Endothelial cell of umbilical vein (primary cell): ENCODE results near the gene VEPH1. TPM values are rescaled to one million over a fixed set of nuclear protein-coding genes. Genes with fewer than 3 reads are reported as not detected.

Experiments used
- BruUV-seq: library from RNA; stranded (reverse); fragments of 400-500 nt; replicated peaks from 2 replicates; lab custom pipeline; 2021; lab: Mats Ljungman, UMichigan
- CTCF ChIA-PET: fragments of 300-600, 350-600 bp; sonication (Branson Sonifier 250); formaldehyde crosslinking; loops from one replicate; lab custom pipeline; 2021; ENCODE audit warnings: antibody characterized with exemption, inconsistent platforms; lab: Charles Lee
- POLR2A ChIA-PET: fragments of 300-600, 350-600 bp; sonication (Branson Sonifier 250); formaldehyde crosslinking; loops from one replicate; lab custom pipeline; 2021; ENCODE audit warnings: antibody characterized with exemption, inconsistent platforms; lab: Charles Lee
- DNase-seq: peaks from one replicate; pipeline ENCODE4 v3.0.0-alpha.2; 2011; ENCODE audit warnings: low read depth, low spot score
- FAIRE-seq: peaks from 2 replicates; lab custom pipeline; 2011; peaks lifted over from hg19 to GRCh38; lab: Jason Lieb, UNC
- H2AFZ ChIP-seq: 2 replicates; pipeline ENCODE4 v1.6.0; 2012; ENCODE audit warnings: low read depth, low read length, control low read depth, inconsistent platforms
- H3K27ac ChIP-seq: 2 replicates; pipeline ENCODE4 v1.5.1; 2011; ENCODE audit warnings: low read depth, mild to moderate bottlenecking, control low read depth, low read length, moderate library complexity; ENCODE audit not compliant: insufficient read depth
- H3K27me3 ChIP-seq, 2 experiments: 2 replicates each; pipeline versions ENCODE4 v1.6.0 to v1.6.1; 2011; ENCODE audit warnings: low read length in 2 of 2, mixed read lengths in 1 of 2; ENCODE audit not compliant: control insufficient read depth in 2 of 2, insufficient read depth in 2 of 2
- H3K36me3 ChIP-seq, 2 experiments: 2 replicates in 1 of 2; 3 replicates in 1 of 2; pipeline ENCODE4 v1.5.1; 2011; ENCODE audit warnings: low read length in 2 of 2, mild to moderate bottlenecking in 1 of 2, moderate library complexity in 1 of 2; ENCODE audit not compliant: control insufficient read depth in 2 of 2, insufficient read depth in 2 of 2; ENCODE audit errors: extremely low read depth in 1 of 2
- H3K4me1 ChIP-seq: 3 replicates; pipeline ENCODE4 v1.5.1; 2011; ENCODE audit warnings: mild to moderate bottlenecking, low read length; ENCODE audit not compliant: control insufficient read depth, insufficient read depth; ENCODE audit errors: extremely low read depth
- H3K4me2 ChIP-seq: 2 replicates; pipeline ENCODE4 v1.6.1; 2011; ENCODE audit warnings: low read length, control low read depth, mixed read lengths; ENCODE audit not compliant: insufficient read depth
- H3K4me3 ChIP-seq, 3 experiments: fragments of 200-600 bp in 1 of 3; sonication (generic), shearing (Covaris generic) in 1 of 3; replicated peaks in 1 of 3; 2 replicates each; pipeline ENCODE4 v1.5.1; 2011 to 2016; ENCODE audit warnings: control low read depth in 3 of 3, low read length in 3 of 3, mild to moderate bottlenecking in 2 of 3, inconsistent platforms in 1 of 3, low read depth in 1 of 3, moderate library complexity in 1 of 3; ENCODE audit not compliant: insufficient read depth in 1 of 3
- H3K79me2 ChIP-seq: 2 replicates; pipeline ENCODE4 v1.6.0; 2012; ENCODE audit warnings: low read length, inconsistent platforms; ENCODE audit not compliant: control insufficient read depth, insufficient read depth
- H3K9ac ChIP-seq: replicated peaks from 2 replicates; pipeline ENCODE3; 2011; ENCODE audit warnings: low read length, control low read depth; ENCODE audit not compliant: insufficient read depth; ENCODE audit errors: extremely low read depth
- H3K9me1 ChIP-seq: replicated peaks from 3 replicates; pipeline ENCODE4 v1.6.0; 2011; ENCODE audit warnings: mild to moderate bottlenecking, low read length; ENCODE audit not compliant: control insufficient read depth, insufficient read depth; ENCODE audit errors: extremely low read depth
- H3K9me3 ChIP-seq: replicated peaks from 2 replicates; pipeline ENCODE4 v1.5.1; 2012; ENCODE audit warnings: low read length, inconsistent platforms; ENCODE audit not compliant: control insufficient read depth, insufficient read depth
- H4K20me1 ChIP-seq: replicated peaks from 2 replicates; pipeline ENCODE3; 2011; ENCODE audit warnings: mild to moderate bottlenecking, low read length; ENCODE audit not compliant: control insufficient read depth, insufficient read depth; ENCODE audit errors: extremely low read depth
- EZH2 ChIP-seq: IDR thresholded peaks from 2 replicates; pipeline ENCODE4 v1.6.1; 2012; ENCODE audit warnings: borderline replicate concordance, low read depth, mild to moderate bottlenecking, moderate library complexity, low read length, inconsistent platforms; ENCODE audit not compliant: severe bottlenecking
- FOS ChIP-seq: IDR thresholded peaks from 2 replicates; pipeline ENCODE4 v1.6.1; 2011; ENCODE audit warnings: mild to moderate bottlenecking, low read length, moderate library complexity, borderline replicate concordance; ENCODE audit not compliant: insufficient read depth
- GATA2 ChIP-seq: IDR thresholded peaks from 2 replicates; pipeline ENCODE4 v1.7.0; 2011; ENCODE audit warnings: low read depth, mild to moderate bottlenecking, moderate library complexity, mixed read lengths, low read length; ENCODE audit not compliant: insufficient read length, insufficient read depth
- JUN ChIP-seq: IDR thresholded peaks from 2 replicates; pipeline ENCODE4 v1.6.1; 2011; ENCODE audit warnings: borderline replicate concordance, low read depth; ENCODE audit not compliant: insufficient read length, insufficient read depth
- MYC ChIP-seq: IDR thresholded peaks from one replicate; pipeline ENCODE4 v1.6.1; 2011; ENCODE audit warnings: mild to moderate bottlenecking, low read depth, low read length
- POLR2A ChIP-seq: IDR thresholded peaks from 2 replicates; pipeline ENCODE4 v1.6.1; 2012; ENCODE audit warnings: low read depth, mild to moderate bottlenecking, control low read depth, low read length
- POLR2AphosphoS5 ChIP-seq: IDR thresholded peaks from 2 replicates; pipeline ENCODE4 v1.6.1; 2012; ENCODE audit warnings: low read depth, mild to moderate bottlenecking, control low read depth, low read length, moderate library complexity; ENCODE audit not compliant: insufficient read depth
- dilution Hi-C: fragments of 300-500 bp; cut with MboI; formaldehyde crosslinking; loops from one replicate; pipeline ENCODE4 v1.15.0; 2019; ENCODE audit warnings: low sequenced_read_pairs; ENCODE audit not compliant: extremely low pct_ligation_motif_present
- intact Hi-C: fragments of 100-400 bp; cut with micrococcal nuclease; formaldehyde crosslinking; loops from one replicate; pipeline ENCODE4 v1.10.0; 2022
- polyA plus RNA-seq, 4 experiments: library from polyadenylated mRNA; depleted of rRNA in 3 of 4; stranded (reverse) in 3 of 4; unstranded in 1 of 4; fragments of >200 nt; gene quantifications; 2 replicates each; pipeline versions ENCODE4 v1.2.1 to v1.2.3, GENCODE V29; 2011 to 2012; ENCODE audit warnings: missing spikeins in 1 of 4
- total RNA-seq: library from RNA; stranded (reverse); gene quantifications from 2 replicates; pipeline ENCODE4 v1.2.3, GENCODE V29; 2021
- TF ChIP-seq, protein P1 (sequence below), 2 donors: IDR thresholded peaks; 1 replicate in 1 of 2; 2 replicates in 1 of 2; pipeline ENCODE4 v1.5.1; 2011; ENCODE audit warnings: low read length in 2 of 2, mild to moderate bottlenecking in 2 of 2, moderate library complexity in 2 of 2, control low read depth in 1 of 2, inconsistent platforms in 1 of 2, low read depth in 1 of 2; ENCODE audit not compliant: insufficient read depth in 1 of 2; ENCODE audit errors: extremely low read depth in 1 of 2
- TF ChIP-seq, protein P2 (sequence below): IDR thresholded peaks from 2 replicates; pipeline ENCODE4 v1.6.1; 2011; ENCODE audit not compliant: insufficient read depth, insufficient read length

Gene VEPH1
- total and polyA plus RNA-seq, 2 donors (not counting 3 experiments of a cell fraction or from before 2014, with no cell fraction given): 42.9 to 136 TPM

- Histone ChIP-seq H3K9ac (no peak overlapping the region), H3K4me2 (peak overlapping the region; percentile 62), H3K4me1 (peaks cover 18% of the 10 kb centered on the region), H2AFZ (no peak overlapping the region), H3K4me3 (no peak overlapping the region), H4K20me1 (no peaks in the 10 kb centered on the region), H3K79me2 (no peaks in the 10 kb centered on the region), H3K9me1 (no peaks in the 10 kb centered on the region), H3K27ac (peak overlapping the region; percentile 24), H3K36me3 (peaks cover 4 to 7% of the 10 kb centered on the region in 2 experiments), H3K27me3 (no peaks in the 10 kb centered on the region), H3K9me3 (no peaks in the 10 kb centered on the region)
- peak; percentile 57 for DNase-seq
- TF ChIP-seq, protein P1, sequence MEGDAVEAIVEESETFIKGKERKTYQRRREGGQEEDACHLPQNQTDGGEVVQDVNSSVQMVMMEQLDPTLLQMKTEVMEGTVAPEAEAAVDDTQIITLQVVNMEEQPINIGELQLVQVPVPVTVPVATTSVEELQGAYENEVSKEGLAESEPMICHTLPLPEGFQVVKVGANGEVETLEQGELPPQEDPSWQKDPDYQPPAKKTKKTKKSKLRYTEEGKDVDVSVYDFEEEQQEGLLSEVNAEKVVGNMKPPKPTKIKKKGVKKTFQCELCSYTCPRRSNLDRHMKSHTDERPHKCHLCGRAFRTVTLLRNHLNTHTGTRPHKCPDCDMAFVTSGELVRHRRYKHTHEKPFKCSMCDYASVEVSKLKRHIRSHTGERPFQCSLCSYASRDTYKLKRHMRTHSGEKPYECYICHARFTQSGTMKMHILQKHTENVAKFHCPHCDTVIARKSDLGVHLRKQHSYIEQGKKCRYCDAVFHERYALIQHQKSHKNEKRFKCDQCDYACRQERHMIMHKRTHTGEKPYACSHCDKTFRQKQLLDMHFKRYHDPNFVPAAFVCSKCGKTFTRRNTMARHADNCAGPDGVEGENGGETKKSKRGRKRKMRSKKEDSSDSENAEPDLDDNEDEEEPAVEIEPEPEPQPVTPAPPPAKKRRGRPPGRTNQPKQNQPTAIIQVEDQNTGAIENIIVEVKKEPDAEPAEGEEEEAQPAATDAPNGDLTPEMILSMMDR (IDR thresholded peaks at IDR 0.05; ENCODE audit: extremely low read depth in 1 of 2, insufficient read depth in 1 of 2, low read depth in 1 of 2, low read length in 2 of 2): no peak
- no peak for TF ChIP-seq EZH2
- no peak for TF ChIP-seq POLR2A
- no peak for TF ChIP-seq FOS
- dilution Hi-C loops: no loop called here
- FAIRE-seq: peak; percentile 78
- ChIA-PET CTCF (no interaction called here), POLR2A (no interaction called here)
- intact Hi-C loops: no loop called here
- BruUV-seq: no TSS peak
Observed at GRCh38 chr3:157375342-157375986, 127.8 kb downstream of the VEPH1 start.

DNA sequence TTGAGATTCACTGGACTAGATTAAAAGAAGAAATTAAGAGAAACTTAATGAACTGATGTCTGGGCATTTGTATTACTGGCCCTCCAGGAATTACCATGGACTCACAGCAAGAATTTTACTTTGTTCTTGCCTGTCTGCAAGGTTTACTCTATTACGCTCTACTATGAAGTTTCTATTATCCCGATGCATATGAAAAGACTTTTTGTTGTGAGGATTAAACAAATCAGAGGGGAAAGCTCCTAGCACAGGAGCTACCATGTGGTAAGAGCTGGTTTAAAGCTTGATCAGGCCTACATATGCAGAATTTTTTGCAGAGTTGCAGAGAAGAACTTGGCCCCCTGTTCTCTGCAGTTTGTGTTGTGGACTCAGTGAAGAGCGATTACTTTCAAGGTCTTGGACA, 128.3 kb downstream of the VEPH1 start:
- Histone ChIP-seq H3K4me1 (peaks cover 23% of the 10 kb centered on the region), H3K27me3 (no peaks in the 10 kb centered on the region), H3K9ac (no peak overlapping the region), H3K4me2 (no peak overlapping the region), H3K79me2 (no peaks in the 10 kb centered on the region), H3K4me3 (no peak overlapping the region), H4K20me1 (no peaks in the 10 kb centered on the region), H2AFZ (no peak overlapping the region), H3K9me3 (no peaks in the 10 kb centered on the region), H3K9me1 (no peaks in the 10 kb centered on the region), H3K27ac (no peak overlapping the region), H3K36me3 (peaks cover 3 to 5% of the 10 kb centered on the region in 2 experiments)
- FAIRE-seq (no peak), DNase-seq (no peak)
- CTCF ChIA-PET: interaction anchor here (0.9 kb wide), 1 partner anchor 62 kb away, joined by 4 read pairs; the partner anchor contains the start of gene PTX3
- POLR2A ChIA-PET: interaction anchor here (1.0 kb wide), 1 partner anchor 11 kb away, joined by 3 read pairs; no protein-coding TSS in a partner anchor
- dilution Hi-C loops: no loop called here
- BruUV-seq: no TSS peak
- TF ChIP-seq POLR2AphosphoS5: no peak
- TF ChIP-seq, protein P1 (IDR thresholded peaks at IDR 0.05; ENCODE audit: extremely low read depth in 1 of 2, insufficient read depth in 1 of 2, low read depth in 1 of 2, low read length in 2 of 2): no peak
- no peak for TF ChIP-seq GATA2
- TF ChIP-seq FOS: no peak
- TF ChIP-seq JUN: no peak
- TF ChIP-seq EZH2: no peak
- TF ChIP-seq POLR2A: no peak
- TF ChIP-seq, protein P2, sequence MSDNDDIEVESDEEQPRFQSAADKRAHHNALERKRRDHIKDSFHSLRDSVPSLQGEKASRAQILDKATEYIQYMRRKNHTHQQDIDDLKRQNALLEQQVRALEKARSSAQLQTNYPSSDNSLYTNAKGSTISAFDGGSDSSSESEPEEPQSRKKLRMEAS: no peak
- no peak for TF ChIP-seq MYC
- intact Hi-C loops: no loop called here
